ENCODE data around the gene CALN1. TPM values are rescaled to one million over a fixed set of nuclear protein-coding genes. Genes with fewer than 3 reads are reported as not detected.

The CALN1 gene
- total RNA-seq, 6 experiments from 2014 or later, result 0.06 to 0.98 (median 0.34) TPM

DNA sequence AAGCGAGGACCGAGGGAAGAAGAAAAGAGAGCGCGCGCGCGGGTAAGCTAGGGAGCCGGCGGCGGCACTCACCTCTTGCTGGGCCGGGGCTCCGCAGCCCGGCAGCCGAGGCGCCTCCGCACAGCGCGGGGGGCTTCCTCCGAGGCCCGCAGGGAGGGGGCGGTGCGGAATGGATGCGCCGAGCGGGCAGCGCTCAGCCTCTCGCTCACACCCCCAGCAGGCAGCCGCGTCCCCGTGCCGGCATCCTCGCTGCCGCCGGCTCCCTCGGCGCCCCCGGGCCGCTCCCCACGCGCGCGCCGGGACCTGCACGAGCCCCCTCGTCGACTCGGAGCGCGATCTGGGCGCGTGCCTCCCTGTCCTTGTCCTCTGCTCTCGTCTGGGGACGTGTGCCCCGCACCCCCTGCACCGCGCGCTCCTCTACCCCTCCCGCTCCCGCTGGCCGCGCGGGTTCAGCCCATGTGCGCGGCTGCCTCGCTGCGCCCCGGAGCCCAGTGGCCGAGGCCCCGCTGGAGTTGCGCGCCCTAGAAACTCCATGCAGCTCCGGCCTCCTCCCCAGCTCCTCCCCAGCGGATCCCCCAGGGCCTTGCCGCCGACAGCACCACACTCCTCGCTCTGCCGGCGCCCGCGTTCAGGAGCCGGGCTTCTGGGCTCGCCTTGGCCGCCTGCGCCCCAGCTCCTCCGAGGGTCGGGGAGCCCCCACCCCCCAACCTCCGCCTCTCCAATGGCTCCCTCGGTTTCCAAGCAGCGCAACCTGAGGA lies 75.3 kb downstream of the CALN1 start:
- H3K27me3 ChIP-seq, result no peaks in the 10 kb centered on the region
- 3% methylated on average over 7 of the region's 89 CpGs for WGBS (ENCODE audit: insufficient coverage, low coverage, low lambda C conversion rate, missing lambda C conversion rate)
- no peaks in the 10 kb centered on the region for H3K9me3 ChIP-seq
- no peak for TF ChIP-seq CTCF (IDR thresholded peaks at IDR 0.05)
- no peak for TF ChIP-seq POLR2A (IDR thresholded peaks at IDR 0.05)
- intact Hi-C loops (cut with DNase I), result no loop called here
- no peak for DNase-seq
- no peak overlapping the region for H3K27ac ChIP-seq
- peak in 3 of 4 donors; percentile 24 to 46 (median 28) for ATAC-seq
- no peaks in the 10 kb centered on the region for H3K36me3 ChIP-seq
- no peaks in the 10 kb centered on the region for H3K4me1 ChIP-seq
- peak overlapping the region; percentile 12 to 32 (median 21) for H3K4me3 ChIP-seq

DNA sequence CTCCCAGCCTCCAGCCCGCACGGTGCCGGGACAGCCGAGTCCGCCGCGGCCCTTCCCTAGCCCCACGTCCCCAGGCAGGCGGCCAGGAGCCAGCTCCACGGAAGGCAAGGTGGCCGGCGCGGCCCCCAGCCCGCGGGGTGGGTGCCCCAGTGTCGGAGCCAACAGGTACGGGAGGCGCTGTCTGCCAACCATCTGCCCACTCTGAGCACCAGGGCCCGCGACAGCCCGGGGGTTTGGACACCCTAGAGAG lies 75.8 kb downstream of the CALN1 start:
- WGBS (ENCODE audit: insufficient coverage, low coverage, low lambda C conversion rate, missing lambda C conversion rate), result 0% methylated on average over 3 of the region's 21 CpGs

DNA sequence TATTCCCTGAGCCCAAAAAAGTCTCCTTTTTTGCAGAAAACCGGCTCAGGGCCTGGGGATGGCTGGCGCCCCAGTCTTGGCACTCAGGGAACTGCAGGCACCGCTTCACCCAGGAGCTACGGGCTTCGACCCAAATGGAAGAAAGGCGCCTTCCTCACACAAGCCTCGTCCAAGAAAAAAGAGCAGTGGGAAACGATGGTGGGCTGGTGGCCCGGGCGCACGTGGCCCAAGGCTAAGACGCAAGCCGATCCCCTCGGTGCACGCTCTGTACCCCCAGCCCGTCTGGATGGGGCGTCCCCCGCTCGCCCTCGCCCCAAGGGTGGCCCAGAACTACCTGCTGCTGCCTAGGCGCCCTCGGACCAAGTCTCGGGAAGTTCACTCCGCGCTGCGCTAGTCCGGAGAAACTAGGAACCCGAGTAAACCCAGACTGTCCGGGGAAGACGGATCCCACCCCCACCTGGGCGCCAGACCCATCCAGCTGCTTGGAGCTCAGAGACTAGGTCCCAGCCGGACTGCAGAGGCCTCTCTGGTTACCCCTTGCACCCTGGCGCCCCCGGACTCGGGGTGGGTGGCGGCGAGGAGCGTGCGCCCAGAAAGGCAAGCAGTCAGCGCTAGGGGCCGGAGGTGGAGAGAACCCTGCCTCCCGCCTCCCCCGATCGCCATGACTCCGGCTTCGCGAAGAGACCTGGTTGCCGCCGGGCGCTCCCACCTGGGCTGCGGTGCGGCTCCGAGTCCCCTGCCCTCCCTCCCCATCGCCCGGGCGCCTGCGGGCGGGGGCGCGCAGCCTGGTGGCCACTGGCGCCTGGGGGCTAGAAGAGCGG lies 76.4 kb downstream of the CALN1 start:
- H3K4me3 ChIP-seq, result peak overlapping the region in 2 of 3 donors; percentile 21 to 32
- intact Hi-C loops (cut with DNase I), result no loop called here
- H3K27ac ChIP-seq, result no peak overlapping the region
- TF ChIP-seq CTCF (IDR thresholded peaks at IDR 0.05) (no peak), POLR2A (IDR thresholded peaks at IDR 0.05) (no peak)
- 1% methylated on average over 17 of the region's 62 CpGs for WGBS (ENCODE audit: insufficient coverage, low coverage, low lambda C conversion rate, missing lambda C conversion rate)
- H3K27me3 ChIP-seq, result no peaks in the 10 kb centered on the region
- ATAC-seq (peak in 2 of 4 donors; percentile 30 to 43), DNase-seq (no peak)
- H3K9me3 ChIP-seq, result no peaks in the 10 kb centered on the region
- no peaks in the 10 kb centered on the region for H3K4me1 ChIP-seq
- H3K36me3 ChIP-seq, result no peaks in the 10 kb centered on the region

More for the DNA sequence above, 75.8 kb downstream of the CALN1 start:
- Histone ChIP-seq H3K27ac (no peak overlapping the region), H3K27me3 (no peaks in the 10 kb centered on the region), H3K4me3 (peak overlapping the region; percentile 12 to 32 (median 21)), H3K36me3 (no peaks in the 10 kb centered on the region), H3K9me3 (no peaks in the 10 kb centered on the region), H3K4me1 (no peaks in the 10 kb centered on the region)
- no peak for TF ChIP-seq POLR2A (IDR thresholded peaks at IDR 0.05)
- TF ChIP-seq CTCF (IDR thresholded peaks at IDR 0.05), result no peak
- peak in 1 of 4 donors; percentile 36 for ATAC-seq
- DNase-seq, result no peak
- intact Hi-C loops (cut with DNase I), result no loop called here

- TF ChIP-seq CTCF (IDR thresholded peaks at IDR 0.05) (no peak), POLR2A (IDR thresholded peaks at IDR 0.05) (no peak)
- no peaks in the 10 kb centered on the region for H3K36me3 ChIP-seq
- ATAC-seq, result no peak
- no peaks in the 10 kb centered on the region for H3K27me3 ChIP-seq
- intact Hi-C loops (cut with DNase I), result no loop called here
- H3K4me3 ChIP-seq, result no peak overlapping the region
- 20% methylated on average over 2 of the region's 5 CpGs for WGBS (ENCODE audit: insufficient coverage, low coverage, low lambda C conversion rate, missing lambda C conversion rate)
- DNase-seq, result no peak
- no peaks in the 10 kb centered on the region for H3K4me1 ChIP-seq
- no peak overlapping the region for H3K27ac ChIP-seq
- no peaks in the 10 kb centered on the region for H3K9me3 ChIP-seq
Measured at GRCh38 chr7:72334698-72335097, 77.4 kb downstream of the CALN1 start.
